ENCODE data around the gene CABLES1. TPM values are rescaled to one million over a fixed set of nuclear protein-coding genes. Genes with fewer than 3 reads are reported as not detected.

Gene CABLES1
- polyA plus RNA-seq, 2 of the 4 experiments (the other 2 are of a cell fraction) = 4.5 to 8.6 TPM

DNA sequence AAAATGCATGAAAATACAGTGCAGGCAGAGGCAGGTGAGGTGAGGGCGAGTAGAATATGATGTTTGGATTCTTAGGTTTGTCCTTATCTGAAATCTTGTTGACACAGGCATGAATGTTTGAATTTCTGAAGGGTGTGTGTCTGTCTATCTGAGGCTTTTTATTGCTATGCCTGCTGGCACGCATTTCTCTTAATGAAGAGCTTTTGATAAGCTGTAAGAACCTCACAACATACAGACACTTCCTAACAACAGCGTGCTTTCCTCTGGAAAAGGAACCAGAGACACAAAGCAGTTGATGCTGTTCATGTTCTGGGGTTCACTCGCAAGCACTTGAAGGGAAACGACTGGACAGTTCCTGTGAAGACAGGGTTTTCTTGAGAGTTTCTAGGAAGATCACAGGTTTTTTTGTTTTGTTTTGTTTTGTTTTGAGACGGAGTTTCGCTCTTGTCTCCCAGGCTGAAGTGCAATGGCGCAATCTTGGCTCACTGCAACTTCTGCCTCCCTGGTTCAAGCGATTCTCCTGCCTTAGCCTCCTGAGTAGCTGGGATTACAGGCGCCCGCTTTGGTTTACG, 33.3 kb upstream of the CABLES1 start (continued):
- TF ChIP-seq, protein P1, sequence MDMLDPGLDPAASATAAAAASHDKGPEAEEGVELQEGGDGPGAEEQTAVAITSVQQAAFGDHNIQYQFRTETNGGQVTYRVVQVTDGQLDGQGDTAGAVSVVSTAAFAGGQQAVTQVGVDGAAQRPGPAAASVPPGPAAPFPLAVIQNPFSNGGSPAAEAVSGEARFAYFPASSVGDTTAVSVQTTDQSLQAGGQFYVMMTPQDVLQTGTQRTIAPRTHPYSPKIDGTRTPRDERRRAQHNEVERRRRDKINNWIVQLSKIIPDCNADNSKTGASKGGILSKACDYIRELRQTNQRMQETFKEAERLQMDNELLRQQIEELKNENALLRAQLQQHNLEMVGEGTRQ (IDR thresholded peaks at IDR 0.05) = no peak
- TF ChIP-seq CBX8 (IDR thresholded peaks at IDR 0.05) (no peak), ZSCAN20 (CRISPR knock-in tag; IDR thresholded peaks at IDR 0.05) (no peak), HOXB5 (CRISPR knock-in tag; IDR thresholded peaks at IDR 0.05) (no peak), CEBPB (IDR thresholded peaks at IDR 0.05) (peak; percentile 40 to 65; a peak in 3 of 4 replicates), CHD2 (IDR thresholded peaks at IDR 0.05; ENCODE audit: low read length, partially characterized antibody) (no peak), POLR2AphosphoS2 (conservative IDR thresholded peaks at IDR 0.05; ENCODE audit: low read length) (no peak), EHF (CRISPR knock-in tag; IDR thresholded peaks at IDR 0.05) (no peak), HDAC2 (IDR thresholded peaks at IDR 0.05) (no peak), FOSL2 (IDR thresholded peaks at IDR 0.05) (no peak), FOSL2 (CRISPR knock-in tag; IDR thresholded peaks at IDR 0.05) (peak; percentile 51), TP53 (CRISPR knock-in tag; IDR thresholded peaks at IDR 0.05) (no peak), RARB (CRISPR knock-in tag; IDR thresholded peaks at IDR 0.05) (no peak), NR3C1 (IDR thresholded peaks at IDR 0.05) (no peak), EP300 (IDR thresholded peaks at IDR 0.05) (peak; percentile 17 to 45; a peak in 2 of 5 replicates), RAD21 (conservative IDR thresholded peaks at IDR 0.05 in 1 of 2, IDR thresholded peaks at IDR 0.05 in 1 of 2) (0 out of 5 replicates have a peak, but pooled peaks of 1 of the 2 experiments have one; percentile 5), ZNF302 (CRISPR knock-in tag; IDR thresholded peaks at IDR 0.05) (no peak), MAZ (IDR thresholded peaks at IDR 0.05; ENCODE audit: borderline replicate concordance, low read depth, low read length) (no peak), MAFK (IDR thresholded peaks at IDR 0.05; ENCODE audit: partially characterized antibody) (no peak), CHD4 (IDR thresholded peaks at IDR 0.05; ENCODE audit: borderline replicate concordance) (no peak), EHMT2 (IDR thresholded peaks at IDR 0.05; ENCODE audit: low read depth) (no peak), RFX5 (IDR thresholded peaks at IDR 0.05) (no peak), FOSB (CRISPR knock-in tag; IDR thresholded peaks at IDR 0.05) (no peak), HEYL (CRISPR knock-in tag; IDR thresholded peaks at IDR 0.05) (no peak), GATA3 (IDR thresholded peaks at IDR 0.05; ENCODE audit: borderline replicate concordance) (peak; percentile 95), HOXB13 (CRISPR knock-in tag; IDR thresholded peaks at IDR 0.05; ENCODE audit: low read depth) (no peak), CBX2 (IDR thresholded peaks at IDR 0.05; ENCODE audit: borderline replicate concordance, low read depth) (no peak), FOXS1 (CRISPR knock-in tag; IDR thresholded peaks at IDR 0.05) (no peak), TFCP2L1 (CRISPR knock-in tag; IDR thresholded peaks at IDR 0.05) (no peak), HOXA7 (CRISPR knock-in tag; IDR thresholded peaks at IDR 0.05) (no peak)
- TF ChIP-seq, protein P2, sequence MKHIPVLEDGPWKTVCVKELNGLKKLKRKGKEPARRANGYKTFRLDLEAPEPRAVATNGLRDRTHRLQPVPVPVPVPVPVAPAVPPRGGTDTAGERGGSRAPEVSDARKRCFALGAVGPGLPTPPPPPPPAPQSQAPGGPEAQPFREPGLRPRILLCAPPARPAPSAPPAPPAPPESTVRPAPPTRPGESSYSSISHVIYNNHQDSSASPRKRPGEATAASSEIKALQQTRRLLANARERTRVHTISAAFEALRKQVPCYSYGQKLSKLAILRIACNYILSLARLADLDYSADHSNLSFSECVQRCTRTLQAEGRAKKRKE (CRISPR knock-in tag; IDR thresholded peaks at IDR 0.05; ENCODE audit: low read depth) = no peak
- TF ChIP-seq, protein P3, sequence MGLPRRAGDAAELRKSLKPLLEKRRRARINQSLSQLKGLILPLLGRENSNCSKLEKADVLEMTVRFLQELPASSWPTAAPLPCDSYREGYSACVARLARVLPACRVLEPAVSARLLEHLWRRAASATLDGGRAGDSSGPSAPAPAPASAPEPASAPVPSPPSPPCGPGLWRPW (IDR thresholded peaks at IDR 0.05) = no peak
- TF ChIP-seq, protein P4, sequence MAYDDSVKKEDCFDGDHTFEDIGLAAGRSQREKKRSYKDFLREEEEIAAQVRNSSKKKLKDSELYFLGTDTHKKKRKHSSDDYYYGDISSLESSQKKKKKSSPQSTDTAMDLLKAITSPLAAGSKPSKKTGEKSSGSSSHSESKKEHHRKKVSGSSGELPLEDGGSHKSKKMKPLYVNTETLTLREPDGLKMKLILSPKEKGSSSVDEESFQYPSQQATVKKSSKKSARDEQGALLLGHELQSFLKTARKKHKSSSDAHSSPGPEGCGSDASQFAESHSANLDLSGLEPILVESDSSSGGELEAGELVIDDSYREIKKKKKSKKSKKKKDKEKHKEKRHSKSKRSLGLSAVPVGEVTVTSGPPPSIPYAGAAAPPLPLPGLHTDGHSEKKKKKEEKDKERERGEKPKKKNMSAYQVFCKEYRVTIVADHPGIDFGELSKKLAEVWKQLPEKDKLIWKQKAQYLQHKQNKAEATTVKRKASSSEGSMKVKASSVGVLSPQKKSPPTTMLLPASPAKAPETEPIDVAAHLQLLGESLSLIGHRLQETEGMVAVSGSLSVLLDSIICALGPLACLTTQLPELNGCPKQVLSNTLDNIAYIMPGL (CRISPR knock-in tag; IDR thresholded peaks at IDR 0.05; ENCODE audit: borderline replicate concordance) = no peak
- TF ChIP-seq, protein P5, sequence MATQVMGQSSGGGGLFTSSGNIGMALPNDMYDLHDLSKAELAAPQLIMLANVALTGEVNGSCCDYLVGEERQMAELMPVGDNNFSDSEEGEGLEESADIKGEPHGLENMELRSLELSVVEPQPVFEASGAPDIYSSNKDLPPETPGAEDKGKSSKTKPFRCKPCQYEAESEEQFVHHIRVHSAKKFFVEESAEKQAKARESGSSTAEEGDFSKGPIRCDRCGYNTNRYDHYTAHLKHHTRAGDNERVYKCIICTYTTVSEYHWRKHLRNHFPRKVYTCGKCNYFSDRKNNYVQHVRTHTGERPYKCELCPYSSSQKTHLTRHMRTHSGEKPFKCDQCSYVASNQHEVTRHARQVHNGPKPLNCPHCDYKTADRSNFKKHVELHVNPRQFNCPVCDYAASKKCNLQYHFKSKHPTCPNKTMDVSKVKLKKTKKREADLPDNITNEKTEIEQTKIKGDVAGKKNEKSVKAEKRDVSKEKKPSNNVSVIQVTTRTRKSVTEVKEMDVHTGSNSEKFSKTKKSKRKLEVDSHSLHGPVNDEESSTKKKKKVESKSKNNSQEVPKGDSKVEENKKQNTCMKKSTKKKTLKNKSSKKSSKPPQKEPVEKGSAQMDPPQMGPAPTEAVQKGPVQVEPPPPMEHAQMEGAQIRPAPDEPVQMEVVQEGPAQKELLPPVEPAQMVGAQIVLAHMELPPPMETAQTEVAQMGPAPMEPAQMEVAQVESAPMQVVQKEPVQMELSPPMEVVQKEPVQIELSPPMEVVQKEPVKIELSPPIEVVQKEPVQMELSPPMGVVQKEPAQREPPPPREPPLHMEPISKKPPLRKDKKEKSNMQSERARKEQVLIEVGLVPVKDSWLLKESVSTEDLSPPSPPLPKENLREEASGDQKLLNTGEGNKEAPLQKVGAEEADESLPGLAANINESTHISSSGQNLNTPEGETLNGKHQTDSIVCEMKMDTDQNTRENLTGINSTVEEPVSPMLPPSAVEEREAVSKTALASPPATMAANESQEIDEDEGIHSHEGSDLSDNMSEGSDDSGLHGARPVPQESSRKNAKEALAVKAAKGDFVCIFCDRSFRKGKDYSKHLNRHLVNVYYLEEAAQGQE (IDR thresholded peaks at IDR 0.05) = no peak
- TF ChIP-seq, protein P6, sequence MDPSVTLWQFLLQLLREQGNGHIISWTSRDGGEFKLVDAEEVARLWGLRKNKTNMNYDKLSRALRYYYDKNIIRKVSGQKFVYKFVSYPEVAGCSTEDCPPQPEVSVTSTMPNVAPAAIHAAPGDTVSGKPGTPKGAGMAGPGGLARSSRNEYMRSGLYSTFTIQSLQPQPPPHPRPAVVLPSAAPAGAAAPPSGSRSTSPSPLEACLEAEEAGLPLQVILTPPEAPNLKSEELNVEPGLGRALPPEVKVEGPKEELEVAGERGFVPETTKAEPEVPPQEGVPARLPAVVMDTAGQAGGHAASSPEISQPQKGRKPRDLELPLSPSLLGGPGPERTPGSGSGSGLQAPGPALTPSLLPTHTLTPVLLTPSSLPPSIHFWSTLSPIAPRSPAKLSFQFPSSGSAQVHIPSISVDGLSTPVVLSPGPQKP (IDR thresholded peaks at IDR 0.05; ENCODE audit: low read depth, low read length) = no peak
- TF ChIP-seq, protein P7, sequence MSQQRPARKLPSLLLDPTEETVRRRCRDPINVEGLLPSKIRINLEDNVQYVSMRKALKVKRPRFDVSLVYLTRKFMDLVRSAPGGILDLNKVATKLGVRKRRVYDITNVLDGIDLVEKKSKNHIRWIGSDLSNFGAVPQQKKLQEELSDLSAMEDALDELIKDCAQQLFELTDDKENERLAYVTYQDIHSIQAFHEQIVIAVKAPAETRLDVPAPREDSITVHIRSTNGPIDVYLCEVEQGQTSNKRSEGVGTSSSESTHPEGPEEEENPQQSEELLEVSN (IDR thresholded peaks at IDR 0.05; ENCODE audit: borderline replicate concordance, low read depth) = no peak
